K562 (cell line): Measurements from ENCODE around the gene TJP2. TPM values are rescaled to one million over a fixed set of nuclear protein-coding genes. Genes with fewer than 3 reads are reported as not detected.

Experiments
- AFF4 ChIP-seq: sonication (generic); formaldehyde crosslinking; IDR thresholded peaks from 2 replicates; pipeline ENCODE4 v1.8.0; 2023; ENCODE audit warnings: mild to moderate bottlenecking, missing genetic modification reagents
- ATF1 ChIP-seq, 2 experiments: fragments of 450-650 bp in 1 of 2; IDR thresholded peaks; 2 replicates each; pipeline ENCODE4 v1.6.1; 2016; ENCODE audit warnings: missing compliant biosample characterization in 1 of 2, missing genetic modification characterization in 1 of 2
- ATF3 ChIP-seq, 2 experiments: fragments of 450-650 bp in 1 of 2; sonication (generic) in 1 of 2; formaldehyde crosslinking in 1 of 2; IDR thresholded peaks in 1 of 2; conservative IDR thresholded peaks in 1 of 2; 2 replicates each; pipeline versions ENCODE4 v1.6.1 to v1.8.1; 2016 to 2023; ENCODE audit warnings: mild to moderate bottlenecking in 2 of 2, moderate library complexity in 2 of 2, inconsistent platforms in 1 of 2, missing genetic modification reagents in 1 of 2
- BCL6 ChIP-seq: fragments of 250-450 bp; sonication (Bioruptor Pico); IDR thresholded peaks from 2 replicates; pipeline ENCODE4 v1.4.0; 2020
- CAMTA2 ChIP-seq: fragments of 250-450 bp; sonication (Bioruptor Pico); conservative IDR thresholded peaks from 2 replicates; pipeline ENCODE4 v1.5.1; 2022
- CREB3 ChIP-seq: fragments of 450-650 bp; conservative IDR thresholded peaks from 2 replicates; pipeline ENCODE4 v1.6.1; 2016; ENCODE audit warnings: missing genetic modification characterization, low read depth, mild to moderate bottlenecking, missing compliant biosample characterization, moderate library complexity
- CREM ChIP-seq: IDR thresholded peaks from 2 replicates; pipeline ENCODE4 v1.6.1; 2014; ENCODE audit warnings: antibody characterized with exemption, low read depth
- HES1 ChIP-seq: fragments of 450-650 bp; IDR thresholded peaks from 2 replicates; pipeline ENCODE4 v1.6.1; 2016; ENCODE audit warnings: low read depth, mild to moderate bottlenecking, moderate library complexity
- HNRNPLL ChIP-seq: fragments of 200-400 bp; formaldehyde crosslinking; IDR thresholded peaks from 2 replicates; pipeline ENCODE4 v1.6.1; 2017; ENCODE audit warnings: low read length, low read depth, mild to moderate bottlenecking; ENCODE audit not compliant: poor library complexity, severe bottlenecking
- MNT ChIP-seq, 2 experiments: fragments of 450-650 bp; conservative IDR thresholded peaks; 2 replicates each; pipeline ENCODE4 v1.6.1; 2017; ENCODE audit warnings: mild to moderate bottlenecking in 2 of 2, moderate library complexity in 2 of 2
- NCOA2 ChIP-seq, 2 experiments: fragments of 450-650 bp; IDR thresholded peaks; 2 replicates each; pipeline ENCODE4 v1.6.1; 2018; ENCODE audit warnings: mild to moderate bottlenecking in 2 of 2, moderate library complexity in 1 of 2; ENCODE audit not compliant: partially characterized antibody in 2 of 2
- NCOR1 ChIP-seq: fragments of 450-650 bp; IDR thresholded peaks from 2 replicates; pipeline ENCODE4 v1.6.1; 2016; ENCODE audit warnings: mild to moderate bottlenecking, moderate library complexity
- NFE2 ChIP-seq: IDR thresholded peaks from 2 replicates; pipeline ENCODE4 v1.6.1; 2014; ENCODE audit warnings: antibody characterized with exemption, low read depth
- PHF8 ChIP-seq: fragments of 200-600 bp; sonication (generic); IDR thresholded peaks from 2 replicates; pipeline ENCODE4 v1.6.1; 2012; ENCODE audit warnings: mixed run types, mild to moderate bottlenecking, inconsistent platforms, low read length, moderate library complexity, borderline replicate concordance
- POLR2AphosphoS5 ChIP-seq: IDR thresholded peaks from 2 replicates; pipeline ENCODE4 v1.6.1; 2011; ENCODE audit warnings: mild to moderate bottlenecking, low read depth, low read length, moderate library complexity; ENCODE audit not compliant: control insufficient read depth, insufficient read depth
- PTTG1 ChIP-seq: fragments of 450-650 bp; IDR thresholded peaks from 2 replicates; pipeline ENCODE4 v1.6.1; 2016; ENCODE audit warnings: low read depth, mild to moderate bottlenecking, missing genetic modification characterization, missing compliant biosample characterization
- RFX1 ChIP-seq: fragments of 450-650 bp; IDR thresholded peaks from 2 replicates; pipeline ENCODE4 v1.6.1; 2016; ENCODE audit warnings: mild to moderate bottlenecking, moderate library complexity
- TARDBP ChIP-seq: fragments of 450-650 bp; IDR thresholded peaks from 2 replicates; pipeline ENCODE4 v1.6.1; 2016
- ZNF217 ChIP-seq: sonication (generic); formaldehyde crosslinking; IDR thresholded peaks from 2 replicates; pipeline ENCODE4 v1.8.0; 2022; ENCODE audit warnings: mild to moderate bottlenecking, missing genetic modification reagents
- ZNF274 ChIP-seq: IDR thresholded peaks from 2 replicates; pipeline ENCODE4 v1.6.1; 2011; ENCODE audit warnings: low read depth, mild to moderate bottlenecking, low read length, moderate library complexity, borderline replicate concordance
- ZNF282 ChIP-seq: sonication (generic); formaldehyde crosslinking; IDR thresholded peaks from 2 replicates; pipeline ENCODE4 v1.8.1; 2023; ENCODE audit warnings: missing genetic modification reagents
- ZSCAN29 ChIP-seq: fragments of 450-650 bp; IDR thresholded peaks from 2 replicates; pipeline ENCODE4 v1.6.1; 2017
- polyA plus RNA-seq, 8 experiments: library from polyadenylated mRNA; depleted of rRNA in 4 of 8; stranded (reverse) in 5 of 8; unstranded in 3 of 8; fragments of >200 nt; fragmentation: Nextera tagmentation in 2 of 8; fragmentation: Illumina TruSeq in 1 of 8; extraction: Ambion mirVana in 2 of 8; extraction: Trizol in 1 of 8; gene quantifications; 2 replicates each; pipeline versions ENCODE4 v1.2.1 to v1.2.3, GENCODE V29; 2011 to 2014; ENCODE audit warnings: inconsistent platforms in 1 of 8, missing spikeins in 1 of 8
- total RNA-seq, 7 experiments: library from RNA; depleted of rRNA in 6 of 7; stranded (reverse); fragments of >200 nt in 6 of 7; fragmentation: Illumina TruSeq in 2 of 7; extraction: Trizol in 2 of 7; gene quantifications; 2 replicates each; pipeline versions ENCODE4 v1.2.1 to v1.2.3, GENCODE V29; 2011 to 2021; ENCODE audit warnings: low replicate concordance in 1 of 7

The TJP2 gene
- total and polyA plus RNA-seq, 9 of the 15 experiments (the other 6 are each of a cell fraction or from before 2014, with no cell fraction given), result 4.0 to 24.1 (median 16.8) TPM

GRCh38 chr9:69171049-69171448, 3.0 kb upstream of the TJP2 start (continued):
- TF ChIP-seq HES1 (peak; percentile 93), POLR2AphosphoS5 (peak; percentile 52; the same call in 1 of the 2 replicates), ZNF274 (no peak), HNRNPLL (peak; percentile 89), NFE2 (peak; percentile 23; the same call in 1 of the 2 replicates), ATF3 (IDR thresholded peaks at IDR 0.05) (peak; percentile 53; the same call in 1 of the 2 replicates), ATF3 (CRISPR knock-in tag; conservative IDR thresholded peaks at IDR 0.05) (no peak), BCL6 (CRISPR knock-in tag) (no peak), ZNF282 (CRISPR knock-in tag) (no peak), RFX1 (no peak), NCOA2 (IDR thresholded peaks at IDR 0.05; ENCODE audit: partially characterized antibody in 2 of 2) (no peak), CAMTA2 (CRISPR knock-in tag) (no peak), NCOR1 (peak; percentile 66), CREM (peak; percentile 67), CREB3 (no peak), ZNF217 (no peak), AFF4 (CRISPR knock-in tag) (no peak), ATF1 (CRISPR knock-in tag; IDR thresholded peaks at IDR 0.05) (no peak), ATF1 (tag; IDR thresholded peaks at IDR 0.05) (peak; percentile 53), TARDBP (no peak), ZSCAN29 (no peak), MNT (conservative IDR thresholded peaks at IDR 0.05) (peak in 1 of 2 experiments; percentile 10; a peak in 1 of 4 replicates), PTTG1 (tag) (no peak), PHF8 (no peak)
